NCI-H226 (cell line): ENCODE results near the gene WDR48.
"Not testable (repeated sequence)": the region's sequence is repeated elsewhere in the genome, so short reads cannot be mapped to it uniquely, and the experiment has no call there.

Experiments
- DNase-seq: peaks from one replicate; pipeline ENCODE4 v3.0.0-alpha.2; 2015

Gene WDR48

DNA sequence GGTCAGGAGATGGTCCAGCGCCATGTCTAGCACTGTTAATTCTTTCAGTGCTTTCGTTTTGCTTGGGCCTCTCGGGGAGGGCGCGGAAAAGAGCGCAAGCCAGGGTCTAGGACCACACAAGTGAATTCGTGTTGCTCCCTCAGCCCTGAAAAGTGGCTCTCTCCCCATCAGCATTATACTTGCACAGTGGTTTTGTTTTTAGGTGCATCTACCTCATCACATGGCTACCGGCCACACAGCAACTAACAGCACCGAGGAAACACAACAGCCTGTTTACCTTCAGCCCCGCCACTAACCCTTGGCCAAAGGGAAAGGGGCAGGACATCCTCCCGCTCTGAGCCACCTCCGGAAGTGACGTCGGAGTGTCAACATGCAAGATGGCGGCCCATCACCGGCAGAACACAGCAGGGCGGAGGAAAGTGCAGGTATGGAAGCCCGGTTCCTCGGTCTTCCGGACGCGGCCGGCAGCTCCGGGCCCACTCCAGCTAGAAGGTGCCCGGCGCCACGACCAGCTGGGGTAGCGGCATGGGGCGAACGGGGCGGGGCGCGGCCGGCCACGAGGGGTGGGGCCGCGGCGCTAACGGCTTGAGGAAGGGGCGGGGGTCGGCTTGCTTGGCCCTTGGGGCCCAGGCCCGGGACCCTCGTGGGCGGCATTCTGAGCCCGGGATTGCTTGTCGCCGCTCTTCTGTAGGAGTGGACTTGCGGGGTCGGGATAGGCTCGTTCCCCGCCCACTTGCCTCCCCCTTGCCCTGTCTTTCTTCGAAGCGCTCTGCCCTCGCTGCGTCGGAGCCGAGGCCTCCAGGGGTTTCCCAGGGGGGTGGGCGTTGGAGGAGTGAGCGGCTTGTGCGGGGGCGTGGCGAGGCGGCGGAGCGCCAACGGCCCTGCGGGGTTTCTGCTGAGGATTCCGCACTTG is at the start of gene WDR48, which contains the start of gene SCN11A:
TSS of gene WDR48 (plus strand) at position 368 of the 913 bp plus-strand sequence. CDS start at position 378, 10 bp downstream.
TSS of gene SCN11A (minus strand) at position 296 of the 913 bp plus-strand sequence. CDS start 101,582 bp downstream, outside the sequence.
- DNase-seq = peak; percentile 82

DNA sequence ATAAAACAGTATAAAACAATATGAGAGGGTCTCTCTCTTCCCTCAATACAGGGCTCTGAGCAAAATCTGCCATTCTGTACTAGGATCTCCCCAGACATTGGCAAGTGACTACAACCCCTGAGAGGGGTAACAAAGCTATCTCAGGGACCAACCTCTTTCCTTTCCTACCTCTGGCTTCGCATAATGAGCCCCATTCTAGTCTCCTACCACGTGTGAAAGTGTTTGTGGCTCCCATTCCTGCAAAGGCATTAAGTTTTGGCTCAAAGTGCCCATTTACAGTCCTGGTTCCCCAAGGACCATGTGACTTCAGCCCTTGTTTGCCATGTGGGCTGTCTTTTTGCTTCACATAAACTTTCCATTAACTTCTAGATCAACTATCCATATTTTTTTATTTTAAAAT is 46.5 kb upstream of the WDR48 start:
- DNase-seq = no peak

DNA sequence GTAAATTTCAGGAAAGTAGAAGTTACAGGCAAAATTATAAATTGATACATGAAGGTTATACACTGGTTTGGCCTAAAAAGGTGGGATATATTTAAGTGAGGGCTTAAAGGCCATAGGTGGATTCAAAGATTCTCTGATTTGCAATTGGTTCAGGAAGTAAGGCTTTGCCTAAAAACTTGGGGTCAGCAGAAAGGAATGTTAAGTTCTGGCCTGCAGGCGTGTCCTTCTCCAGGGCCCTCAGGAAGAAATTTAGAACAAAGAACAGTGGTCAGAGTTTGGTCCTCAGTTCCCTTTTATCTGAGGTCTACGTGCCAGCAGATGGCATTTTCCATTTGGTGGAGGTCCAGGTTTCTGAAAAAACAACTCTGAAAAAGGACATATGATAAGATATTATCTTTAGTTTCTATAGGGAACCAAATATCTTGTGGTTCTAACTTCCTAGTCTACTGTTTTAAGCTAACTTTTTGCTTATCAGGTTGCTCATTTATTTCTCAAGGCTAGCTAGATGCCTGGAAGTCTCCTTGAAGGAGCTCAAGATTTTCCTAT is 40.6 kb upstream of the WDR48 start:
- peak; percentile 6 for DNase-seq

DNA sequence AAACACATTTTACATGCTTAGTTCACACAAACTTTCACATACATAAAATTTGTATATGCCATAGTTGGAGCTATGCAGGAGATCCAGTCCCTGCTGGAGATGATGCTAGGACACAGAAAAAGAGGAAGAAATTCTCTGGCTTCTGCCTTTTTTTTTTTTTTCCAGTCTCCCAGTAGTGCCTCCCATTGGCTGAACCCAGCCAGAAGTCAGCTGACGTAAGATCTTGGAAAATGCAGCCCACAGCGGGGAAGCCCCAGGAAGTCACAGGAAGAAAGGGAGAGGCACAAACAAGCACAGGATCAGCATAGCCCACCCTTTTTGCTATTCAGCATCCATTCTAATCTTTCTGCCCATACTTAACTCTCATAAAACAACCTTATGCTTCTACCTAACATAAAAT is 38.5 kb upstream of the WDR48 start:
- no peak for DNase-seq

DNA sequence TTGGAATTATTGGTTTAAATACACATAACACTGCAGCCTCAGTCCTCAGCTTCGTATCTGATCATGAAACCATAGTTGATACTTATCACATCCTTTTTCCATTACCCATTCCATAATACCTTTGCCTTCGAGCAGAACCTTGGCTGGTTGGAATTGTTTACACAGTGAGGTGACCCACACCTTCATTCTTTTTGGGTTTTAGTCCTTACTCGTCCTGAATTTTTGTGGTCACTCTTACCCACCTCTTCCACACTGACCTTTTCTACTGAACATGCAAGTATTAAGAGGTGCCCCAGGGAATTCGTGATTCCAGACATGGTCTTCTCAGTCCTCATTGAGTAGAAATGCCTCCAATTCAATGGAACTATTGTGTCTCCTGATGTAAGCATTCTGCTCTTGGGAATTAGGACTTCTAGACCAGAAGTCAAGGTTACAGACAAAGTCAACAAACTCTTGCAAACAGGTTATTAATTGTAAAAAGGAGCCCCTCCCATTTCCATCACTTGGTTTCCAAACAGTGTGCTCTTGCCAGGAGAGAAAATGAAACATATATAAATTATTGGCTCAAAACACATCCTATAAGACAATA is 37.8 kb upstream of the WDR48 start:
- no peak for DNase-seq

DNA sequence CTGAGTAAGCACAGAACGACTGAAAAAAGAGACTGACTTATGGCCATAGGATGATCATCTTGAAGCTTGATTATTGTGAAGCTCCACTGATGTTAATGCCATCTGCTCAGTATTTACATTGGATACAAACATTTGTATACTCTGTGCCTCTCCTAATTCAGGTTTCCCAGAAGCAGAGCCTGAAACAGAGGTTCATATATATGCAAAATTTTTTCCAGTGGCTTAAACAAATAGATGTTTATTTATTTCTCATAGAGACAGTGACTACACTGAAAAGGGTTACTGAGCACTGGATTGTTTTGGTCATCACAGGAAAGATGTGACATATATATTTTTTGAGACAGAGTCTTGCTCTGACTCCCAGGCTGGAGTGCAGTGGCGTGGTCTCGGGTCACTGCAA is 36.4 kb upstream of the WDR48 start:
- DNase-seq = no peak

DNA sequence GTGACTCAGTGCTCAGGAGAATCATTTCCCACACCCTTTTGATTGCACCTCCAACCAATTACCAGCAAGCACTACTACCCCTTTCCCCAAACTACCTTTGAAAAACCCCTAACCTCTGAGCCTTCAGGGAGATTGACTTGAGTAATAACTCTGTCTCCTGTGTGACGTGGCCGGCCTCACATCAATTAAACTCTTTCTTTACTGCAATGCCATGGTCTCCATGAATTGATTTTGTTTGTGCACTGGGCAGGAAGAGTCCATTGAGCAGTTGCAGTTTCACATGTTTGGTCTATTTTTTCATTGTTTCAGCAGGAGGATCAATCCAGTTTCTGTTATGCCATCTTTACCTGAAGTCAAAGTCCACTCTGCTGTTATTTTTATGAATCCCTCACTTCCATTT is 32.5 kb upstream of the WDR48 start:
- no peak for DNase-seq

DNA sequence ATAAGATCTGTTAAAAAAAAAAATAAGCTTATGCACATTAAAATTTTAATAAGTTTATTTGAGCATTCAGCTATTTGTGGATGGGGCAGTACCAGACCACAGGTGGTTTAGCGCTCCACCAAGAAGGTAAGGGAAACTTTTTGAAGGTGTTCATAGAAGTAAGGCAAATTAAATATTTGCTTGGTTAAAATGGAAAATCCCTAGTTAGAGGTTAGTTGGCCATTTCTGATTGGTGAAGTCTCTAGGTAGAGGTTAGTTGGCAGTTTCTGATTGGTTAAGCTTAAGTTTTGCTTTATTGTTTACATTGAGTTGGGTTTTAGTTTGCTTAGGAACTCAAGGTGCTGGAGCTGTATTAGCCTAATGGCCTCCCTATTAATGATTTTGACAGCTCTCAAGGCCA is 30.8 kb upstream of the WDR48 start:
- no peak for DNase-seq

DNA sequence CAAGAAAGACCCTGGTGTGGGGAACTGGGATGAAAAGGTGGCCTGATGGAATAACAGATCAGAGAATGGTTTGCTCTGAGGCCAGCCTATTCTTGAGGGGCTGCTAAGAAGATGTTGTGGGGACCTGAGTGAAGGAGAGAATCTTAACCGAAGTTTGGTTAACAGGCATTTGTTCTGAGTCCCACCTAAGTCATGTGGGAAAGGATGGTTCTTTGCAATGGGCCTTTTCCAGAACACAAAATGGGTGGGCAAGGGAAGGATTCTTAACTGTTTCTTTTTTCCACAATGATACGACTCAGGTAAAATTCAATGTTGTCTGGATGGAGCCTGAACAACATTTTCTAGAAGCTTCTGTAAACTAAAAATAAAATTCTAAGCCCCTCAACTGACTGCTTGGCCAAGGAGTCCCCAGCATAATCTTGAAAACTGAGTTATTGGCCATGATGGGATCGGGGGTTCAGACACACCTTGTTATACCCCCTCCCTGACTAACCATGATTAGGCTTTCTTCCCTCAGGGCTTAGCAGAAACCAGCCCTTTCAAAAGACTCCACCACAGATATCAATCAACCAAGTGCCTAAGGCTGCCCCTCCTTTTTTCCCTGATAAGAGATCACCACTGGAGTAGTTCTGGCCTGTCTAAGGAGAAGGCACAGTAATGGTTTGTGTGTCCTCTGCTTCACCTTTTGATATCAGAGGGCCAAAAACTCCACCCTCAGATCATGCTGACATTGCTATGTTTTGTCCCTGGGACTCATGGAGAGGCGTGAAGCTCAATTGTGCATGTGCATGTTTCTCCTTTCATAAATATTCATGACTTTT is 30.1 kb upstream of the WDR48 start:
- peak; percentile 62 for DNase-seq

DNA sequence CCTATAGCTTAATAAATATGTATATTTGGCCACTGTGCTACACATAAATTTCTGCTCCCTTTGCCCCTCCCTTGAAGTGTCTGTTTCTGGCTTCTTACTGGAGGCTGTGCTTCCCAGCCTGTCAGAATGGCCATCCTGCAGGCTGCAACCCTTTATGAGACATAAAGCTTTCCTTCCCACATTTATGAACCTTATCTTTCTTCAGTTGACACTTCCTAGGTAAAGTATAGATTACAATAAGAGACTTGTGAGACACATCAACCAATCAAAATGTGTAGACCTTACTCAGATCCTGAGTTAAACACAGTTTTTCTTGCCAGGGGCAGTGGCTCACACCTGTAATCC is 29.6 kb upstream of the WDR48 start:
- DNase-seq = peak; percentile 37

DNA sequence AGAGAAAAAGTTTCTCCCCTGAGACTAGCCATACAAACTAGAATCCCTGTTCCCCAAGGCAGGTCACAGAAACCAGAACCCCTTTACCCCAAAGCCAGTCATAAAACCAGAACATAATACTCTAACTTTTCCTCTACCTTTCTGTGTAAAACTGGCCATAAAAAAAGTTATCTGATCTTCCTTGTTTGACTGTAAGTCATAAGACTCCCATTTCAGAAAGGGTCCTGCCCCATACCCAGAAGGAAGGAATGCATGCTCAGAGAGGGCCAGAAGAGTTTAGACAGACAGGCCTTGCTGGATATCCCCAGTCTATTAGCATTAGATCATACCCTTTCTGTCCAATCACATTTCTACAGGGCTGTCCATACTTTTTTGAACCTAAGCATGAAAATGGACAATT is 27.3 kb upstream of the WDR48 start:
- no peak for DNase-seq

DNA sequence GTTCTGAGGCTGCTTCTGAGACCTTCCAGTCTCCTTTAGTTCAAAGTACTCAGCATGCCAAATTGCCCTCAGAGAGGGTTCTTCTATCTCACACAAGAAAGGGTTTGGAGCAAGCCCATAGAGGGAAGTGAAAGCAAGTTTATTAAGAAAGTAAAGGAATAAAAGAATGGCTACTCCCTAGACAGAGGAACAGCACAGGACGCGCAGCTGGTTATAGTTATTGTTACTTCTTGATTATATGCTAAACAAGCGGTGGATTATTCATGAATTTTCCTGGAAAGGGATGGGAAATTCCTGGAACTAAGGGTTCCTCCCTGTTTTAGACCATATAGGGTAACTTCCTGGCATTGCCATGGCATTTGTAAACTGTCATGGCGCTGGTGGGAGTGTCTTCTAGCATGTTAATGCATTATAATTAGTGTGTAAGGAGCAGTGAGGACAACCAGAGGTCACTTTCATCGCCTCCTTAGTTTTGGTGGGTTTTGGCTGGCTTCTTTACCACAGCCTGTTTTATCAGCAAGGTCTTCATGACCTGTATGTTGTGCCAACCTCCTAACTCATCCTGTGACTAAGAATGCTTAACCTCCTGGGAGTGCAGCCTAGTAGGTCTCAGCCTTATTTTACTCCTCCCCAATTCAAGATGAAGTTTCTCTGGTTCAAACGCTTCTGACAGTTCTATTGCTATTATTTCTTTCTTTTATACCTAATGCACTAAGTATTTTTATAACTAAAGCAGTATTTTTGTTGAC is 26.4 kb upstream of the WDR48 start:
- peak; percentile 41 for DNase-seq

DNA sequence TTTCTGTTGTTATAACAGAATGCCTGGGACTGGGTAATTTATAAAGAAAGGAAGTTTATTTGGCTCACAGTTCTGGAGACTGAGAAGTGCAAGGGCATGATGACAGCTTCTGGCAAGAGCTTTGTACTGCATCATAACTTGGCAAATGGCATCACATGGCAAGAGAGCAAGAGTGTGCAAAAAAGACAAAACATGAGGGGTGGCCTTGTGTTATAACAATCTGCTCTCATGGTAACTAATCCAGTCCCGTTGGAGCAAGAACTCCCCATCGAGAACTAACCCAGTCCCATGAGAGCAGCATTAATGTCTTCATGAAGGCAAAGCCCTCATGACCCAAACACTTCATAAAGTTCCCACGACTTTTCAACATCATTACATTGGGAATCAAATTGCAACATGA is 23.3 kb upstream of the WDR48 start:
- DNase-seq = no peak

DNA sequence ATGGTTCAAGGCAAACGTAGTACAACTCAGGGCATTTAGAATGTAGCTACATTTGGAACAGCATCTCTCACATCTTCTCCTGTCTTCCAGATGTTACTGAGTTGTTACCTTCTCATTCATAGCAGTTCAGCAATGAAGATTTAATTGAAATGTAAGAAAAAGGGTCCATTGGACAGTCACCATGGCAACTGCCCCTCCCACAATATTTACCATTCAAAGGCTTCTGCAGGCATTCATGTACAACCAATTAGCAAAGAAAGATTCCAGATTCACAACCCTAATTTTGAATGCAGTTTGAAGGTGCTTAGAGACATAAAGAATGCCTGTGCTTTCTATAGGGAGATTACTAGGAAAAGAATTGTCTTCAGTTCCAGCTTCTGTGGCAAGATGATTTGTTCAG is 22.3 kb upstream of the WDR48 start:
- DNase-seq = no peak

DNA sequence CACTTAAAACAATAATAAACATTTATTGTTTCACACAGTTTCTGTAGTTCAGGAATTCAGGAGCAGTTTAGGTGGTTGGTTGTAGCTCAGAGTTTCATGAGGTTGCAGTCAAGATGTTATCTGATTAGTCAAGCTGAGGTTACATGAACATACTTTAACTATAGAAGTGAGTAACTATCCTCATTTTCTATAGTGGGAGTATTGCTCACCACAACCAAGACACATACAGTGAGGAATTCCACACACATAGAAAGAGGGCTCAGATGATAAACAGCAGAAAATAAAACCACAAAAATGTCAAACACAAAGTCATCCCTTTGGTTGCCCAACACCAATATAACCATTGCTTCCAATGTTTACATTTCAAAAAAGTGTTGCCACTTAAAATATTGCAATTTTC is 13.7 kb upstream of the WDR48 start:
- DNase-seq = peak; percentile 93

DNA sequence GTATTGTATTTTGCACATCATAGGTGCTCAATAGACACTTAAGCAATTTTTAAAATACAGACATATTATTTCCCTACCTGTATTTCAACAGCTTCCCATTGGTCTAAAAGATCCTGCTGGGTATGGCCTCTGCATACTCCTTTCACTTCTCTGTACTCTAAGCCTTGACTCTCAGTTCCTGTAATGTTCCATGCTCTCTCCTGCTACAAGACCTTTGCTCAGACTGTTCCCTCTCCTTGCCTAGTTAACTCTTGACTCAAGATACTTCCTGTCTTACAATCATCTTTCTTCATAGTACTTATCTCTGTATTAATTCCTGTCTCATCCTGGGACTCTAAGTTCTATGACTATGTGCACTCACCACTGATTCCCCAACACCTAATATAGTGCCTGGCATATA is 1.8 kb upstream of the WDR48 start:
- no peak for DNase-seq

DNA sequence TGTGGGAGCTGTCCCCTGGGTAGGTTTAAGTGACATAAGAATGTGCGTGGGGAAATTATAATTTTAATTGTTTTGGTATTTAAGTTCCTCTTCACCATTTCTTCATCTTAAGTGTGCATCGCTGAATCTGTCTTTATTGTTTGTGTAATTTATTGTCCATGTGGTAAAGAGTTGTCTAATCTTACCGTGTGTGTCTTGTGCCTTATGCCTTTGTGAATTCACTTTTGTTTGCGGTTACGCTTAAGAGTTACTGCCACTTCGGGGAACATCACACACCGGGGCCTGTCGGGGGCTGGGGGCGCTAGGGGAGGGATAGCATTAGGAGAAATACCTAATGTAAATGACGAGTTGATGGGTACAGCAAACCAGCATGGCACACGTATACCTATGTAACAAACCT is 767 bp downstream of the WDR48 start:
- no peak for DNase-seq

DNA sequence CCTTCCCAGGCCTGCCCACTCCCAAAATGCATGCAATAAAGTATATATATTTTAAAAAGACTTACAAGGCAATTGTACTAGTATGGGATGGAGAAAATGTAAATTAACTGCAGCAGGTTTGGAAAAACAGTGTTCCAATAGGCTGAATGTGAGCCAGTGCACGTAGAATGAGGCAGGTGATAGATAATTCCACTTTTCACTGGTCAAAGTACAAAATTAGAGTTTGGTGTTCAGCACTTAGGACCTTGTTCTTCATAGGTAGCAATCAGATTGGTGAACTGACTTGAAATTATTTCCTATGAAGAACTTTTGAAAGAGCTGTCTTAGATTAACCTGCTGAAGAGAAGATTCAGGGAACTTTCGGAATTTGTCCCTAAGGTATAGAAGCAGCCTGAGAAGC is 1.9 kb downstream of the WDR48 start:
- no peak for DNase-seq

DNA sequence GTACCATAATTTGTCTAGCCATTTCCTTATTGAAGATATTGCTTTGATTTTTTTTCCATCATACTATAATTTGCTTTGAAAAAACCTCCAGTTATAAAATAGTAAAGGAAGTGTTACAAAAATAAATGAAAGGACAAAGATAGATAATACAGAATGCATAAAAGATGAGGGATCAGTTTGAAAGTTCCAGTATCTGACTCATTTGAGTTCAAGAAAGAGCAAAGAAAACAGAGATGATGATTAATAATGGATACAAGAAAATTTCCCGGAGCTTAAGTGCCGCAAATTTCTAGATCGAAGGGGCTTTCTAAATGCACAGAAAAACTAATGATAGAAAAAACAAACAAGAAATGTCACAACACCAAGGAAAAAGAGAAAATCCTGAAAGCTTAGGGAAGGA is 4.3 kb downstream of the WDR48 start:
- no peak for DNase-seq

DNA sequence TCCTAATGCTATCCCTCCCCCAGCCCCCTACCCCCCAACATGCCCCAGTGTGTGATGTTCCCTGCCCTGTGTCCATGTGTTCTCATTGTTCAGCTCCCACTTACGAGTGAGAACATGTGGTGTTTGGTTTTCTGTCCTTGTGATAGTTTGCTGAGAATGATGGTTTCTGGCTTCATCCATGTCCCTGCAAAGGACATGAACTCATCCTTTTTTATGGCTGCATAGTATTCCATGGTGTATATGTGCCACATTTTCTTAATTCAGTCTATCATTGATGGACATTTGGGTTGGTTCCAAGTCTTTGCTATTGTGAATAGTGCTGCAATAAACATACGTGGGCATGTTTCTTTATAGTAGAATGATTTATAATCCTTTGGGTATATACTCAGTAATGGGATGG is 9.4 kb downstream of the WDR48 start:
- not testable (repeated sequence) for DNase-seq

DNA sequence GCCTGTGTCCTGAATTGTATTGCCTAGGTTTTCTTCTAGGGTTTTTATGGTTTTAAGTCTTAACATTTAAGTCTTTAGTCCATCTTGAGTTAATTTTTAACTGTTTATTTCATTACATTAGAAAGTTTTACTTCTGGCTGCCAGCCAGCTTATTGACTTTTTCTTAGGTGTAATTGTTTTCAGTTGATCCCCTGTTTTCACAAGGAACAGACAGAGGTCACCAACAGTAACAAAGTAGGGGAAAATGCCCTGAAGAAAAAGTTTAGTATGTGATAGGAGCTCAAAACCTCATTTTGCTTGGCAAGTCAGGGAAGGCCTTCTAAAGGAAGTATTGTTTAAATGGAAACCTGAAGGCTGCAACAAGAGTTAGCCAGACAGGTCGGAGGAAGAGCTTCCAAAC is 10.4 kb downstream of the WDR48 start:
- no peak for DNase-seq

DNA sequence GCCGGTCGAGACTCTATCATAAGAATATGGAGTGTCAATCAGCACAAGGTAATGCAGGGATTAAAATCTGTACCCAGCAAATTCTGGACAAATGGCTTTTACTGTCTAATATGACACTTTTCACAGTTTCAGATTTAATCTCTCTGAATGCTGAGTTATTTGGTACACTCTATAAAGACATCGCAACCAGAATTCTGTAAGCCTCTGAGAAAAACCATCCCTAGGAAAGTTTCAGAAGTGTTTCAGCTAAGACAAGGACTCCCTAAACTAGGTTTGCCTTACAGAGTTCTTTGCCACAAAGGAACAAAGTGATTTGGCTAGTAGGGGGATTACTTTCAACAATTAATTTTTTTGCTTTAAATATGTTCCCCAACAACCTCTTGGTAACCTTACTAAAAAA is 11.3 kb downstream of the WDR48 start:
- DNase-seq = no peak

DNA sequence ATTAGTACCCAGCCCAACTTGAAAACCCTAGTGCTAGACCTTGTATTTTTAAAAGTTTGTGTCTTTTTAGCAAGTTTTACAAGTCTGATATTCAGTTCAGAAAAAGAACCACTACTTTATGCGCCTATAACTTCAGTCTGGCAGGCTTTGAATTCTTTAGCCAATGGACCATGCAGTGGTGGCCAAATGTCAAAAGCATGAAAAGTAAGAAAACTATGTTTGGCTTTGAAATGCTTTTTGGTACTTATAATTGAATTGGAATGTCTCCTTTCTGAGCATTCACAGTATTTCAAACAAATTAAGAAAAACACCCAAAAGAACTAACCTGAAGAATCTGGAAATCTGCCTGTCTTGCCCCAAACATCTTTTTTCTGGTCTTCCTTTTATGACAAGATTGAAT is 12.8 kb downstream of the WDR48 start:
- DNase-seq = no peak
